H7 (cell line): ENCODE data around the gene C21orf91. TPM values are rescaled to one million over a fixed set of nuclear protein-coding genes. Genes with fewer than 3 reads are reported as not detected.

ENCODE experiments used
- DNase-seq: peaks from one replicate; pipeline ENCODE4 v3.0.0; 2012
- H3K27me3 ChIP-seq: 2 replicates; pipeline ENCODE4 v1.6.0; 2011; ENCODE audit warnings: mild to moderate bottlenecking, low read length; ENCODE audit not compliant: control insufficient read depth, insufficient read depth
- H3K36me3 ChIP-seq: replicated peaks from 2 replicates; pipeline ENCODE4 v1.5.1; 2011; ENCODE audit warnings: low read length; ENCODE audit not compliant: control insufficient read depth, insufficient read depth
- H3K4me3 ChIP-seq: 2 replicates; pipeline ENCODE4 v1.5.1; 2011; ENCODE audit warnings: low read depth, mild to moderate bottlenecking, control low read depth, low read length, moderate library complexity; ENCODE audit not compliant: insufficient read depth
- total RNA-seq: library from RNA; depleted of rRNA; stranded (reverse); fragments of >200 nt; shearing (Covaris generic); gene quantifications from 2 replicates; pipeline ENCODE4 v1.2.3, GENCODE V29; 2014

The C21orf91 gene
- total RNA-seq, 1 experiment from 2014 or later = 17.2 TPM

GRCh38 chr21:17818186-17819113 is 706 bp downstream of the C21orf91 start:
- Histone ChIP-seq H3K27me3 (no peaks in the 10 kb centered on the region; the same call in 1 of the 2 replicates), H3K4me3 (peak overlapping the region; percentile 84), H3K36me3 (peaks cover 2% of the 10 kb centered on the region)
- DNase-seq = no peak

- Histone ChIP-seq H3K4me3 (no peak overlapping the region), H3K36me3 (peaks cover 17% of the 10 kb centered on the region), H3K27me3 (no peaks in the 10 kb centered on the region)
- no peak for DNase-seq
These were observed 5.8 kb downstream of the C21orf91 start for GRCh38 chr21:17813353-17813752.

GRCh38 chr21:17805966-17806365 is 13.2 kb downstream of the C21orf91 start:
- Histone ChIP-seq H3K27me3 (no peaks in the 10 kb centered on the region), H3K4me3 (no peak overlapping the region), H3K36me3 (peaks cover 16% of the 10 kb centered on the region)
- no peak for DNase-seq

GRCh38 chr21:17803536-17803935 is 15.6 kb downstream of the C21orf91 start:
- H3K27me3 ChIP-seq = no peaks in the 10 kb centered on the region
- DNase-seq = no peak
- no peak overlapping the region for H3K4me3 ChIP-seq
- H3K36me3 ChIP-seq = peaks cover 4% of the 10 kb centered on the region

- Histone ChIP-seq H3K4me3 (no peak overlapping the region), H3K36me3 (no peaks in the 10 kb centered on the region), H3K27me3 (no peaks in the 10 kb centered on the region)
- DNase-seq = no peak
These were observed 16.6 kb downstream of the C21orf91 start for GRCh38 chr21:17802572-17802971.

- Histone ChIP-seq H3K4me3 (no peak overlapping the region), H3K27me3 (no peaks in the 10 kb centered on the region), H3K36me3 (no peaks in the 10 kb centered on the region; the same call in 1 of the 2 replicates)
- DNase-seq = no peak
These were observed 19.6 kb downstream of the C21orf91 start for GRCh38 chr21:17799414-17800164.

- no peak for DNase-seq
- Histone ChIP-seq H3K4me3 (no peak overlapping the region), H3K36me3 (no peaks in the 10 kb centered on the region; the same call in 1 of the 2 replicates), H3K27me3 (no peaks in the 10 kb centered on the region)
These were observed 20.4 kb downstream of the C21orf91 start for GRCh38 chr21:17798796-17799195.

GRCh38 chr21:17797967-17798366 is 21.2 kb downstream of the C21orf91 start:
- DNase-seq = no peak
- Histone ChIP-seq H3K36me3 (no peaks in the 10 kb centered on the region; the same call in 1 of the 2 replicates), H3K4me3 (no peak overlapping the region), H3K27me3 (no peaks in the 10 kb centered on the region)

- Histone ChIP-seq H3K36me3 (peaks cover 1% of the 10 kb centered on the region; the same call in 1 of the 2 replicates), H3K4me3 (no peak overlapping the region), H3K27me3 (no peaks in the 10 kb centered on the region)
- no peak for DNase-seq
These were observed 22.7 kb downstream of the C21orf91 start for GRCh38 chr21:17796503-17796902.

GRCh38 chr21:17796037-17796403 is 23.1 kb downstream of the C21orf91 start:
- Histone ChIP-seq H3K4me3 (no peak overlapping the region), H3K27me3 (no peaks in the 10 kb centered on the region), H3K36me3 (peaks cover 1% of the 10 kb centered on the region; the same call in 1 of the 2 replicates)
- no peak for DNase-seq

- no peak for DNase-seq
- no peaks in the 10 kb centered on the region for H3K27me3 ChIP-seq
- H3K4me3 ChIP-seq = no peak overlapping the region
- H3K36me3 ChIP-seq = peaks cover 1% of the 10 kb centered on the region; the same call in 1 of the 2 replicates
These were observed 23.8 kb downstream of the C21orf91 start for GRCh38 chr21:17795146-17796036.

GRCh38 chr21:17794518-17795145 is 24.5 kb downstream of the C21orf91 start:
- Histone ChIP-seq H3K4me3 (no peak overlapping the region), H3K27me3 (no peaks in the 10 kb centered on the region), H3K36me3 (peaks cover 1% of the 10 kb centered on the region; the same call in 1 of the 2 replicates)
- no peak for DNase-seq

GRCh38 chr21:17793246-17794123 is 25.7 kb downstream of the C21orf91 start:
- no peak overlapping the region for H3K4me3 ChIP-seq
- H3K36me3 ChIP-seq = peaks cover 1% of the 10 kb centered on the region; the same call in 1 of the 2 replicates
- DNase-seq = no peak
- H3K27me3 ChIP-seq = no peaks in the 10 kb centered on the region
